H9 (cell line): ENCODE measurements around the gene SDK2. TPM values are rescaled to one million over a fixed set of nuclear protein-coding genes. Genes with fewer than 3 reads are reported as not detected.
A peak's percentile ranks its signal among the peaks of the same experiment; 100 is the strongest.

Experiments
- DNase-seq: peaks from one replicate; pipeline ENCODE4 v3.0.0-alpha.2; 2017
- H2AFZ ChIP-seq: one replicate; pipeline ENCODE4 v1.6.1; 2013; ENCODE audit warnings: mild to moderate bottlenecking, low read length, control low read depth, moderate library complexity
- H2AK5ac ChIP-seq: 2 replicates; pipeline ENCODE4 v1.6.1; 2013; ENCODE audit warnings: low read length, control low read depth, mixed read lengths; ENCODE audit not compliant: insufficient read length
- H2BK120ac ChIP-seq: one replicate; pipeline ENCODE4 v1.6.1; 2013; ENCODE audit warnings: low read depth, mild to moderate bottlenecking, low read length, control low read depth, inconsistent platforms; ENCODE audit not compliant: poor library complexity, severe bottlenecking
- H2BK12ac ChIP-seq: 2 replicates; pipeline ENCODE4 v1.6.1; 2013; ENCODE audit warnings: low read length, control low read depth, mixed read lengths, low read depth; ENCODE audit not compliant: insufficient read length
- H2BK15ac ChIP-seq: 2 replicates; pipeline ENCODE4 v1.6.1; 2013; ENCODE audit warnings: low read depth, low read length, control low read depth
- H2BK20ac ChIP-seq: one replicate; pipeline ENCODE4 v1.6.1; 2013; ENCODE audit warnings: low read depth, mild to moderate bottlenecking, low read length, control low read depth, inconsistent platforms; ENCODE audit not compliant: poor library complexity, severe bottlenecking
- H2BK5ac ChIP-seq: 2 replicates; pipeline ENCODE4 v1.6.1; 2013; ENCODE audit warnings: low read length, control low read depth, mixed read lengths; ENCODE audit not compliant: insufficient read length
- H3K14ac ChIP-seq: 2 replicates; pipeline ENCODE4 v1.6.1; 2013; ENCODE audit warnings: low read length, control low read depth; ENCODE audit not compliant: insufficient read depth
- H3K18ac ChIP-seq: 2 replicates; pipeline ENCODE4 v1.6.1; 2013; ENCODE audit warnings: low read depth, mild to moderate bottlenecking, mixed read lengths, low read length, control low read depth; ENCODE audit not compliant: insufficient read length
- H3K23ac ChIP-seq: 2 replicates; pipeline ENCODE4 v1.6.1; 2013; ENCODE audit warnings: low read length, control low read depth, mixed read lengths, low read depth; ENCODE audit not compliant: insufficient read length
- H3K23me2 ChIP-seq: 2 replicates; pipeline ENCODE4 v1.6.1; 2013; ENCODE audit warnings: low read depth, mild to moderate bottlenecking, mixed read lengths, low read length, control low read depth; ENCODE audit not compliant: insufficient read length, poor library complexity, severe bottlenecking
- H3K27ac ChIP-seq: 2 replicates; pipeline ENCODE4 v1.5.1; 2013; ENCODE audit warnings: low read length, control low read depth, mixed read lengths, low read depth; ENCODE audit not compliant: insufficient read length
- H3K27me3 ChIP-seq: 2 replicates; pipeline ENCODE4 v1.6.1; 2013; ENCODE audit warnings: low read length, control low read depth, inconsistent platforms; ENCODE audit not compliant: insufficient read depth
- H3K4ac ChIP-seq: 2 replicates; pipeline ENCODE4 v1.6.1; 2013; ENCODE audit warnings: low read depth, mild to moderate bottlenecking, control low read depth, inconsistent platforms, low read length, moderate library complexity
- H3K4me1 ChIP-seq: 2 replicates; pipeline ENCODE4 v1.6.1; 2013; ENCODE audit warnings: low read length, control low read depth, inconsistent platforms; ENCODE audit not compliant: insufficient read depth
- H3K4me2 ChIP-seq: 2 replicates; pipeline ENCODE4 v1.6.1; 2013; ENCODE audit warnings: low read length, control low read depth, mixed read lengths; ENCODE audit not compliant: insufficient read length, insufficient read depth
- H3K56ac ChIP-seq: 2 replicates; pipeline ENCODE4 v1.6.1; 2013; ENCODE audit warnings: low read depth, mild to moderate bottlenecking, mixed read lengths, low read length, control low read depth; ENCODE audit not compliant: insufficient read length
- H3K79me1 ChIP-seq: 2 replicates; pipeline ENCODE4 v1.6.1; 2013; ENCODE audit warnings: low read depth, mild to moderate bottlenecking, moderate library complexity, low read length, control low read depth, inconsistent platforms; ENCODE audit not compliant: insufficient read depth, poor library complexity, severe bottlenecking
- H3K79me2 ChIP-seq: 2 replicates; pipeline ENCODE4 v1.6.1; 2013; ENCODE audit warnings: low read length, control low read depth, inconsistent platforms; ENCODE audit not compliant: insufficient read depth
- H3K9ac ChIP-seq: 2 replicates; pipeline ENCODE4 v1.6.1; 2013; ENCODE audit warnings: low read length, control low read depth, mixed read lengths; ENCODE audit not compliant: insufficient read length; ENCODE audit errors: extremely low read depth
- H3K9me3 ChIP-seq: one replicate; pipeline ENCODE4 v1.6.1; 2013; ENCODE audit warnings: low read depth, low read length, inconsistent platforms; ENCODE audit not compliant: control insufficient read depth
- H3T11ph ChIP-seq: one replicate; pipeline ENCODE4 v1.6.1; 2013; ENCODE audit warnings: mild to moderate bottlenecking, low read length, control low read depth, inconsistent platforms
- H4K20me1 ChIP-seq: one replicate; pipeline ENCODE4 v1.6.1; 2013; ENCODE audit not compliant: control insufficient read depth, insufficient read length, insufficient read depth
- H4K5ac ChIP-seq: 2 replicates; pipeline ENCODE4 v1.6.1; 2013; ENCODE audit warnings: low read depth, mild to moderate bottlenecking, mixed read lengths, low read length, control low read depth; ENCODE audit not compliant: insufficient read length
- H4K8ac ChIP-seq: replicated peaks from 2 replicates; pipeline ENCODE4 v1.6.1; 2013; ENCODE audit warnings: low read length, control low read depth, mixed read lengths, low read depth; ENCODE audit not compliant: insufficient read length
- H4K91ac ChIP-seq: 2 replicates; pipeline ENCODE4 v1.6.1; 2013; ENCODE audit warnings: low read depth, mild to moderate bottlenecking, moderate library complexity, mixed read lengths, low read length, control low read depth; ENCODE audit not compliant: insufficient read length
- H3K27ac Mint-ChIP-seq, 3 experiments: 2 replicates in 2 of 3; 3 replicates in 1 of 3; pipeline ENCODE4 v1.8.0; 2020 to 2021; ENCODE audit warnings: mixed read lengths in 3 of 3, mild to moderate bottlenecking in 1 of 3, moderate library complexity in 1 of 3
- H3K27me3 Mint-ChIP-seq: 2 replicates; pipeline ENCODE4 v1.8.0; 2021; ENCODE audit warnings: low read depth, mild to moderate bottlenecking, moderate library complexity, mixed read lengths
- H3K36me3 Mint-ChIP-seq, 3 experiments: 2 replicates in 2 of 3; 3 replicates in 1 of 3; pipeline ENCODE4 v1.8.0; 2020 to 2021; ENCODE audit warnings: low read depth in 3 of 3, mixed read lengths in 3 of 3; ENCODE audit not compliant: insufficient read depth in 1 of 3
- H3K4me1 Mint-ChIP-seq, 2 experiments: 2 replicates each; pipeline ENCODE4 v1.8.0; 2020; ENCODE audit warnings: mixed read lengths in 2 of 2
- H3K4me3 Mint-ChIP-seq, 2 experiments: 2 replicates in 1 of 2; 3 replicates in 1 of 2; pipeline ENCODE4 v1.8.0; 2020 to 2021; ENCODE audit warnings: mild to moderate bottlenecking in 2 of 2, mixed read lengths in 2 of 2, moderate library complexity in 1 of 2
- H3K9me3 Mint-ChIP-seq, 2 experiments: 2 replicates in 1 of 2; 3 replicates in 1 of 2; pipeline ENCODE4 v1.8.0; 2020; ENCODE audit warnings: mild to moderate bottlenecking in 2 of 2, mixed read lengths in 2 of 2, moderate library complexity in 1 of 2
- WGBS: extraction: QIAGEN DNeasy Blood & Tissue Kit; methylation state at CpG from one replicate; pipeline ENCODE4 v1.1.7; 2013; ENCODE audit warnings: missing lambda C conversion rate, low lambda C conversion rate, mixed read lengths; ENCODE audit not compliant: insufficient read length; ENCODE audit errors: extremely low coverage; 5-methylcytosine and 5-hydroxymethylcytosine counted together
- total RNA-seq: library from RNA; stranded (reverse); gene quantifications from 2 replicates; pipeline ENCODE4 v1.2.1, GENCODE V29; 2021
- TF ChIP-seq, protein P1 (sequence below): fragments of 200-600 bp; sonication (generic); conservative IDR thresholded peaks from 3 replicates; pipeline ENCODE4 v1.8.0; 2021; ENCODE audit warnings: antibody characterized with exemption, mild to moderate bottlenecking

The SDK2 gene
- total RNA-seq, 1 experiment from 2014 or later = 9.1 TPM

DNA sequence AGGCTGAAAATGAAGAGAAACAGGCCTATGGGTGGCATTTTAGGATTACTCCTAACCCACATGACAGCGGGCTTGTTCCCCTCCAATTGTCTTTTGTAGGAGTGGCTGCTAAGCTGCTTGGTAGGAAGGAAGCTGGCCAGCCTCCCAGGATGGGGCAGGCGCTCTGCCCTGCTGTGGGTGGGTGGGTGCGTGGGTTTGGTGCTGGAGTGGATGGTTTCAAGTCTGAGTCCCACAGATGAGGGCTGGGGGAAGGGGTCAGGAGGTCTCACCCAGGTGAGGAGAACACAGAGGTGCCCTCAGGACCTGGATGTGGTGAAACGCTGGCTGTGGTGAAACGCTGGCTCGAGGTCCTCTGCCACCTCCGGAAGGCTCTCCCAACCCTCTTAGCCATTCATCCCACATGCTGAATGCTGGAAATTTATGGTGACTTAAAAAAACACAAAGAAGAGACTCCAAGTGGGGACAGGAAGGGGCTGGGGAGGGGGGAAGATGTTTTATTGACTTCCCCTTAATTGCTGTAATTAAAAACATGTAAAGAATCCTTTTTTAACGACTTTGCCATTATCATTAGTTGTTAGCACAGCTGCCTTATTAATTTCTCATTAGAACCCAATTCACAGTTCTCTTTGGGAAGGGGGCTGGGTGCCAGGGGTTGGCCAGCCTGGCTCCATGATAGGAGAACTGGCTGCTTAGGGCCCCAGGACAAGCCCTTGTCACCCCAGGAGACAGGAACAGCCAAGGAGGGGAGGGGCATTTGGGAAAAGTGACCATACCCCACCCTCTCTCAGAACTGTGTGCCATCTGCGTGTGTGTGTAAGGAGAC, 178.9 kb downstream of the SDK2 start:
- H3T11ph ChIP-seq = no peak overlapping the region
- H3K79me1 ChIP-seq = no peaks in the 10 kb centered on the region
- WGBS = no CpG with 5 or more reads among the region's 9 CpGs
- H4K20me1 ChIP-seq = no peaks in the 10 kb centered on the region
- H3K23ac ChIP-seq = no peak overlapping the region
- no peak overlapping the region for H2BK120ac ChIP-seq
- no peak for DNase-seq
- TF ChIP-seq, protein P1, sequence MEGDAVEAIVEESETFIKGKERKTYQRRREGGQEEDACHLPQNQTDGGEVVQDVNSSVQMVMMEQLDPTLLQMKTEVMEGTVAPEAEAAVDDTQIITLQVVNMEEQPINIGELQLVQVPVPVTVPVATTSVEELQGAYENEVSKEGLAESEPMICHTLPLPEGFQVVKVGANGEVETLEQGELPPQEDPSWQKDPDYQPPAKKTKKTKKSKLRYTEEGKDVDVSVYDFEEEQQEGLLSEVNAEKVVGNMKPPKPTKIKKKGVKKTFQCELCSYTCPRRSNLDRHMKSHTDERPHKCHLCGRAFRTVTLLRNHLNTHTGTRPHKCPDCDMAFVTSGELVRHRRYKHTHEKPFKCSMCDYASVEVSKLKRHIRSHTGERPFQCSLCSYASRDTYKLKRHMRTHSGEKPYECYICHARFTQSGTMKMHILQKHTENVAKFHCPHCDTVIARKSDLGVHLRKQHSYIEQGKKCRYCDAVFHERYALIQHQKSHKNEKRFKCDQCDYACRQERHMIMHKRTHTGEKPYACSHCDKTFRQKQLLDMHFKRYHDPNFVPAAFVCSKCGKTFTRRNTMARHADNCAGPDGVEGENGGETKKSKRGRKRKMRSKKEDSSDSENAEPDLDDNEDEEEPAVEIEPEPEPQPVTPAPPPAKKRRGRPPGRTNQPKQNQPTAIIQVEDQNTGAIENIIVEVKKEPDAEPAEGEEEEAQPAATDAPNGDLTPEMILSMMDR = no peak
- no peak overlapping the region for H2BK15ac ChIP-seq
- Mint-ChIP-seq H3K4me3 (no peak overlapping the region), H3K9me3 (no peaks in the 10 kb centered on the region), H3K27ac (0 out of 7 replicates have a peak overlapping the region, but pooled peaks of 1 of the 3 experiments have one; percentile 23), H3K36me3 (no peaks in the 10 kb centered on the region; a peak in 1 of 7 replicates), H3K27me3 (peaks cover 1% of the 10 kb centered on the region; the same call in 1 of the 2 replicates), H3K4me1 (peaks cover 10 to 13% of the 10 kb centered on the region in 2 experiments)
- H3K9ac ChIP-seq = no peak overlapping the region
- no peaks in the 10 kb centered on the region for H3K23me2 ChIP-seq
- H4K91ac ChIP-seq = no peak overlapping the region
- no peak overlapping the region for H2BK5ac ChIP-seq
- H3K27me3 ChIP-seq = no peaks in the 10 kb centered on the region
- no peak overlapping the region for H2AFZ ChIP-seq
- H2AK5ac ChIP-seq = no peak overlapping the region
- no peaks in the 10 kb centered on the region for H3K79me2 ChIP-seq
- no peaks in the 10 kb centered on the region for H3K9me3 ChIP-seq
- no peak overlapping the region for H3K14ac ChIP-seq
- H2BK20ac ChIP-seq = no peak overlapping the region
- H3K56ac ChIP-seq = no peak overlapping the region
- H3K4ac ChIP-seq = no peak overlapping the region
- no peak overlapping the region for H2BK12ac ChIP-seq
- no peaks in the 10 kb centered on the region for H3K4me1 ChIP-seq
- no peak overlapping the region for H3K27ac ChIP-seq
- H4K8ac ChIP-seq = no peak overlapping the region
- no peak overlapping the region for H4K5ac ChIP-seq
- H3K4me2 ChIP-seq = no peak overlapping the region
- no peak overlapping the region for H3K18ac ChIP-seq
